Subcutaneous preadipocyte (primary cell): ENCODE data around the gene SMIM13. TPM values are rescaled to one million over a fixed set of nuclear protein-coding genes. Genes with fewer than 3 reads are reported as not detected.

Experiments
- small RNA-seq: library from RNA; depleted of rRNA; stranded (forward); fragments of <200 nt; gene quantifications from one replicate; pipeline ENCODE3, GENCODE V24; 2012
- total RNA-seq: library from RNA; depleted of rRNA; stranded (reverse); fragments of >200 nt; gene quantifications from 2 replicates; pipeline ENCODE4 v1.2.3, GENCODE V29; 2012

Gene SMIM13
- total RNA-seq = 5.1 and 6.6 TPM in 2 replicates

DNA sequence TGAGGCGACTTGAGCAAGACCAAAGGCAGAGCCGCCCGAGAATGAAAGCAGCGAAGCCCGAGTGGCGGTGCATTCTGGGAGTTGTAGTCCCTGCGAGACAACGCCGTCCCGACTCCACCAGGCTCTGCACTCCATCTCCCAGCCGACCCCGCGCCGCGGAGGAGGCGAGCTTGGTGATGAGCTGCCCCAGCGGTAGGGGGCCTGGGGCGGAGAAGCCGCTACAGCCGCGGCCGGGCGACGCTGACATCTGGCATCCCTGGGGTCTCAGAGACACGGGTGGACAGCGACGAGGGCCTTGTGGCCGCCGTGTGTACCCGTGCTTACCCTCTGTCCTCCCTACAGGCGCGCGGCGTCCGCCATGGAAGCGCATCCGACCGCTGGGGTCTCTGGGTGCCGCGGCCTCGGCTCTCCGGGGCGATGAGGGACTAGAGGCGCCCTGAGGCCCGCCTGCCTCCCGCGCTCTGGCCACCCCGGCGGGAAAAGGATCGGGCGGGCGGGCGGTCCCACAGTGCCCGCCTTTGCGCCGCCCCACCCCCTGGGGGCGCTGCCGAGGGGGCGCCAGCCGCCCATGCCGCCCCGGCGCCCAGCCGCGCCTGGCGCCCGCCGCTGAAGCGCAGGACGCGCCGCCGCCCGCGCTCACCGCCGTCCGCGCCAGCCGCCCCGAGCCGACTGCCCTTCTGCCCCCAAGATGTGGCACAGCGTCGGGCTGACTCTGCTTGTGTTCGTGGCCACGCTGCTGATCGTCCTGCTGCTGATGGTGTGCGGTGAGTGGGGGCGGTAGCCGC lies at the start of gene SMIM13:
SMIM13 (plus strand) TSS at position 209 of the 785 bp plus-strand sequence; CDS start at position 689, 480 bp downstream.

DNA sequence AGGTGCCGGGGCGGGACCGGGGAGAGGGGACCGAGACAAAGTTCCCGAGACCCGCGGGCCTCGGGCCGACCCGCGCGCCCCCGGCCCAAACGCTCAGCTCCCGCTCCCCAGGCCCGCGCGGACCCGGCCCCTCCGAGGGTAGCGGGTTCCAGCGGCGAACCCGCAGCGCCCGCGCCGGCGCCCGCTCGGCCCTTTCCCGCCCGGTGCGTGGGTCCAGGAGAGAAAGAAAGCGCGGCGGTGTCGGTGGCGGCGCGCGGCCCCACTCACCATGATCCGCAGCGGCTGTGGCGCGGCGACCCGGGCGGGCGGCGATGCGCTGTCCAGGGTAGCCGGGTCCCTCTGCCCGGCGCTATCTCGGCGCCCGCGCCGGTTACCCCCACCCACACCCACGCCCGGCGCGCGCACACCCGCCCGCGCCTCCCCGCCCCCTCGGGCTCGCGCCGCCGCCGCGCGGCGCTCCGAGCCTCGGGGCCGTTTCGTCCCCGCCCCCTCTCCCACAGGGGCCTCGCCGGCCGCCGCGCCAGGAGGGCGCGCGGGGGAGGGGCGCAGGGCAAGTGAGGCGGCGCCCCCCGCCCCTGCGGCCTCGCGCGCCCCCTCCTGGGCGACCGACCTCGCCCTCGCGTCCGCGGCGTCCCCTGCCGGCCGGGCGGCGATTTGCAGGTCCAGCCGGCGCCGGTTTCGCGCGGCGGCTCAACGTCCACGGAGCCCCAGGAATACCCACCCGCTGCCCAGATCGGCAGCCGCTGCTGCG lies 49.5 kb upstream of the SMIM13 start, which contains the start of gene ELOVL2:
ELOVL2 (minus strand) TSS at position 345 of the 751 bp plus-strand sequence; CDS start at position 270, 75 bp downstream.

DNA sequence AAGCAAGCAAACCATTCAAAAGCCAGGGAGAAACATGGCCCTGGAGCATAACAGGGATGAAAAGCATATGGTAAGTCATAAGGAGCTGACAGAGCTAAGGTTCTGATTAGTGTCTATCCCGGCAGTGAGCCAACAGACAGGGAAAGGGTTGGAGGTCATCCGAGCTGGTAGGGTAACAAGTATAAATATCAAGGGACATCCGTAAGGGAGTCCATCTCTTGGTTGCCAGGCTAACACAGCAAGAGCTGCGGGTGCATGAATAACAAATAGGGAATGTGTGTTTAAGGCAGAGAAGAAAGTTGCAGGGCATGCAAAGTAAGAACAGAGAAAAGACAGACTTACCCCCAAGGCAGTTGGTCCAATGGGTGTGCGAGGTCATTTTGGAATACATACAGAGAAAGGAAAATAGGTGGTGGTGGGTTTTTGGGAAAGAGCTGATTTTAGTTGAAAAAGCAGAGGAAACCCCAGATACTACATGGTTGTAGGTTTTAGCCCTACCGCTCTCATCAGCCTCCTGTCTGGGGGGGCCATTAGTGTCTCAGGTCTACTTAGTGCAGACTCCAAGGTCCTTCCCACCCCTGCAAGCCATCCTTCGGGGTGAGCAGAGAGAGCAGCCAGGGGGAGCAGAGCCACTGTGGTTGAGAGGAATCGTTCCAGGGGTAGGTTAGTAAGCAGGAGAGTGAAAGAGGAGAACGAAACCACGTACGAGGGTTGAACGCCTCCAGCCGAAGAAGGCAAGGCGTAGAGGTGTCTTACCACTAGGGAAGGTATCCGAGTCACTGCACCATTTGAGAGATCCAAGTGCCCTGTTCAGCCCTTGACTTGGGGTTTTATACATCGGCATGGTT lies 17.5 kb downstream of the SMIM13 start, which contains the start of gene ERVFRD-1:
ERVFRD-1 (minus strand) TSS at position 805 of the 848 bp plus-strand sequence. CDS start 6,415 bp downstream, outside the sequence.

Small RNAs within 50 kb of the gene (small RNA-seq; reads per million reads assigned to genes)
- gene AL136139.1 = not detected

Other genes with a start within 250 kb of the SMIM13 start
- not detected in 2 replicates for gene GCM2, start 211.8 kb upstream of the SMIM13 start, total RNA-seq
- under 0.01 TPM in 1 of 2 replicates, not detected in the other for gene SYCP2L, start 206.8 kb upstream of the SMIM13 start, total RNA-seq
- gene ELOVL2, start 49.5 kb upstream of the SMIM13 start, total RNA-seq = under 0.01 and 0.39 TPM in 2 replicates
- gene ERVFRD-1, start 17.9 kb downstream of the SMIM13 start, total RNA-seq = not detected in 2 replicates
- gene NEDD9, start 138.8 kb downstream of the SMIM13 start, total RNA-seq = 0.20 TPM in 1 of 2 replicates, not detected in the other